NOMO-1 treated with dmso at 0.1 percent for 144 hours (cell line): ENCODE data around the gene MBP.
"Not testable (repeated sequence)": the region's sequence is repeated elsewhere in the genome, so short reads cannot be mapped to it uniquely, and the experiment has no call there.

Experiments
- DNase-seq: peaks from one replicate; lab custom pipeline; 2025; ENCODE audit not compliant: unreplicated experiment; lab: John Stamatoyannopoulos, UW

Gene MBP

DNA sequence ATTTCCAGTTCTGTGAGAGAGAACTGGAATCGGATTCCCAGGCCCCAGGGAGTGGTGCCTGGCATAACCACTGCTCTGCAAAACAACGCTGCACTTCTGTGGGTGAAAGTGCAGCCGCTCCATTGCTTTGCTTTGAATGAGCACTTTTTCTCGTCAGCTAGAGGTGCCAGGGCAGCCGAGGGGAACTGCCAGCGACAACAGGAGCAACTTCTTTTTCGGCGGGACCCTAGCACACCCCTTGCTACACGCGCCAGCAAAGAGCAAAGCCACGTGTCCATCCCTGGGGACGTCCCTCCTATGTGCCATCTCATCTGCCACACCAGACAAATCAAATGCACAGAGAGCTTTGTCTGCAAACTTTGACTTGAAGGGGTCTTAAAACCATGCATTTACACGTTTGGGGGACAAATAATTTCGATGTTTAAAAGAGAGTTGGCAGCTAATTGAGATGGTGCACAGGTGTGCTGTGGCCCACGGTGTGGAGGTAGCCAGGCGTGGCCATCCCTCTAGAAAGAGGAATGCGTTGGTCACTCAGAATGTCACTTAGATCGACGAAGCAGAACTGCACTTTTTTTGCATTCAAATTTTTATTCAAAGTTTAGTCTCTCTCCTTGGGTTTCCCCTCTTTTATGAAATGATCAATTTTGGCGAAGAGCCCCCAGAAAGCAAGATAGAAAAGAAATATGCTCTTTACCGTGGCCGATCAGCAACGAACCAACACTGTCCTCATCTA is 151.8 kb downstream of the MBP start:
- no peak for DNase-seq

GRCh38 chr18:76979906-76980305 is 152.7 kb downstream of the MBP start:
- no peak for DNase-seq

DNA sequence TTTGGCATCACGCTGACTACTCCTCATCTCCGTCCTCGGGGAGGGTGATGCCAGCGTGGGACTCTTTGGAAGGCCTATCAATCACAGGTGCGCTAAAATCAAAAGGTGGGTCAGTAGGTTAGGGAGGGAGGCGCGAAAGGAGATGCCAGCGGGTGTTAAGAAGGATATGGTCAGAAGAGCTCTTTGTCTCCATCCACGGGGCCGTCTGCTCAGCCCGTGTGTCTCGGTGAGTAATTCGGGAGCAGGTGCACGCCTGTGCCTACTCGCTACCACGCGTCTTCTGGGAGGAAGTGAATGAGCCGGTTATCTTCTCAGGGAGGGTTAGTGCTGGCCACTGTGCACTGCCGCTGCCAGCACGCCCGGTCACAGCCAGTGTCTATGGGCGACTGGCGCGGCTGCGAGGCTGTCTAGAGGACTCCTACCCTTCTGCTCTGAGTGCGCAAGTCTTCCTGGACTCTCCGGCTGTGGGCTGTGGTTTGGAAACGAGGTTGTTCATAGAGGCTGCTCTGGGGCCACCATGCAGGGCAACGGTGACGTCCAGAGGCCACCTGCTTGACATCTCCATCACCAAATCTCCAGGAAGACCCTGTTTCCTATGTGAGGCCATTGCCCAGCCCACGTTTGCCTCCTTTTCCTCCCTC is 153.4 kb downstream of the MBP start:
- DNase-seq = no peak

- DNase-seq = no peak
These were observed 154.0 kb downstream of the MBP start for GRCh38 chr18:76978616-76979015.

DNA sequence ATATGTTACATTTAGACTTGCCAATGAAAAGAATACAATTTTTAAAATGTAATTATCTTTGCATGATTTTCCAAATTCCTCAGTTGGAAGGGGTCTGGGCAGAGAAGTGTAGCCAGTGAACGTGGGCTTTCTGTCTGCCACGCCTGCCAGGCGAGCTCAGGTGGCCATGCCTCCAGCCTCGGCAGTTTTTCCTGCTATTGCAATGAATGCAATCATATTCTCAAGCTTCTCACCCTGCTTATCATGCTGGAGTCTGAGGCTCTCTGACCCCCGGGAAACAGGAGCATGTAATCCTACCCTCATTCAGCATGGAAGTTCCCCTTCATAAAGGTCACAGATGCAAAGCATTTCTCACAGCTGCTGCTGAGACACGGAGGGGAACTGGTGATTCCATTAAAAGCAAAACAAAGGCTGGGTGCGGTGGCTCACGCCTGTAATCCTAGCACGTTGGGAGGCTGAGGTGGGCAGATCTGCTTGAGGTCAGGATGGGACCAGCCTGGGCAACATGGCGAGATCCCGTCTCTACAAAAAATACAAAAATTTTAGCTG is 154.8 kb downstream of the MBP start:
- DNase-seq = no peak

DNA sequence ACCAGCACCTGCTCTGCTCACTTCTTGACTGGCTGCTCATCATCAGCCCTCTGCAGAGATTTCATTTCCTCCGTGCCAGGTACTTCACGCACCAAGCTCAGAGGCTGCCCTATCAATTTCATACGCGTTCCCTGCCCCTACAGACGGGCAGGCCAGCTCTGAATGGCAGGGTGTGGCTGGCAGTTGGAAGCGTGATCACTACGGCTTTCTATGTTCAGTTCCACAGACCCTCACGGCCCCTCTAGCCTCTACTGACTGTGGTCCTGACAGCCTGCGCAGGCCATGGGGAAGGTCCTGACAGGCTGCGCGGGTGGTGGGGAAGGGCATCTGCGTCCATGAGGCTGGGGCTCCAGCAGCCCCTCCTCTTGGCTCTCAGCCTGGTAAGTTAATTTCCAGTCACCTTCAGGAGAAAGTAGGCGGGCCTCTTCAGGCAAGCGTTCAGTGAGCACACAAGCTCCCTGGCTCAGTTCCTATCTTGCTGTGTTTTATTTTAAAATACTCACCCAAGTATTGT is 155.4 kb downstream of the MBP start:
- no peak for DNase-seq

- DNase-seq = no peak
These were observed 156.9 kb downstream of the MBP start for GRCh38 chr18:76975577-76976110.

DNA sequence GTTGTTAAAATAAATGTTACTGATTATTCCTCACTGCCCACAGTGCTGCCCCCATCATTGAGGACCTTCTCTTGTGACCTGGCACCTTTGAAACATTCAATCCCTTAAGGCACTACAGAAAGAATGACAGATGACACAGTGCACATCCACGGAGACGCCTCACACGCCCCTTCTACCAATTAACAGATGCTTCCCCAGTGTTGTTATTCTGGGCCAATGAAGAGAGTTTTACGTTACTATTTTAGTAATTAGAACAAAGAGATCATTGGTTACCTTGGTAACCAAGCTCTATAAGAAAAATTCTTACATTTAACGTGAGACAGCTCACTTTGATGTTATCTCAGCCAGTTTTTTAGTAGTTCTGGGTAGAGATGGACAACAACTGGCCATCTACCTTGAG is 158.2 kb downstream of the MBP start:
- no peak for DNase-seq

GRCh38 chr18:76973520-76974266 is 158.9 kb downstream of the MBP start:
- no peak for DNase-seq

- DNase-seq = no peak
These were observed 159.6 kb downstream of the MBP start for GRCh38 chr18:76972846-76973519.

- DNase-seq = no peak
These were observed 160.3 kb downstream of the MBP start for GRCh38 chr18:76972241-76972640.

DNA sequence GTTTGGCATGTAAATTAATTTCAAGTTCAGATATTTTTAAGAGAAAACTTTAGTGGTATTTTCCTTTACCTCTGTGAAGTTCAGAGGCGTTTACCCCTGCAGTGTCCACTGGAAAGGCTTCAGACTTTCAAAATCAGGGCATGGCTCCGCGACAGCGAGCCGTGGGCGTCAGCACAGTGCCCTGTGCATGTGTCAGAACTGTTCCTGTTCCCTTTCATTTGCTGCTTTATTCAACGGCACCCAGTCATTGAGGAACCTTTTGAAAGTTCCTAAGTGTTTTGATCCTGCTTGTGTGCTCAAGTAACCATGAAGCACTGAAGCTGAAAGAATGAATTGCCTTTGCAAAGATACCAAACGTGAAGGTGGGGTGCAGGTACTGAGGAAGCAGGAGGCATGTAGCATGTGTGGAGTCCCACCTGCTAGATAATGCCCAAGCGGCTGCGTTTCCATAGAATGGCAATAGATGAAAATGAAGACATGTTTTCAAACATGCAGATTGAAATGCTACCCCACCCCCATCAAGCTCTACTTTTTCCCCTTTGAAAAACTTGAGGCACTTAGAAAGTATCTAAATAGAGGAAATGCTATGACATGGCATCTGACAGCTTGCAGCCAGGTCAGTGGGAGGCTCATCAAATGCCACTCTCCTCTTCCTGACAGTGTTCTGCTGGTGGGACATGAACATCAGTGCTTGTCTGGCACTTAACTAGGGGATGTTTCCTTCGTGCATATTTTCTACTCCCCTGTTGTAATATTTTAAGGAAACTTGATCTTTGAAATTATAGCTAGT is 161.6 kb downstream of the MBP start:
- no peak for DNase-seq

- no peak for DNase-seq
These were observed 164.7 kb downstream of the MBP start for GRCh38 chr18:76967721-76968472.

- not testable (repeated sequence) for DNase-seq
These were observed 165.3 kb downstream of the MBP start for GRCh38 chr18:76967299-76967698.

DNA sequence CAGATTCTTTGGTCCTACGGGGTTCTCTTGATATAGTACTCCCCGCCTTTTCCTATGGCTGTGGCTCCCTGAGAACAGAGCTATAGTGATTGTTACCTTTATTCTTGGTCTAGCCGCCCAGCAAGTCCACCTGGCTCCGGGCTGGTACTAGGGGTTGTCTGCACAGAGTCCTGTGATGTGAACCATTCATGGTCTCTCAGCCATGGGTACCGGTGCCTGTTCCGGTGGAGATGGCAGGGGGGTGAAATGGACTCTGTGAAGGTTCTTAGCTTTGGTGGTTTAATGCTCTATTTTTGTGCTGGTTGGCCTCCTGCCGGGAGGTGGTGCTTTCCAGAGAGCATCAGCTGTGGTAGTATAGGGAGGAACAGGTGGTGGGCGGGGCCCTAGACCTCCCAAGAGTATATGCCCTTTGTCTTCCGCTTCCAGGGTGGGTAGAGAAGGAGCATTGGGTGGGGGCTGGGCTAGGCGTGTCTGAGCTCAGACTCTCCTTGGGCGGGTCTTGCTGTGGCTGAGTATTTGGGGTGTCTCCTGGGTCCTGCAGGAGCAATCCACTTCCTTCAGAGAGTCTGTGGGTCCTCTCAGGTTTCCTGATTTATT is 166.9 kb downstream of the MBP start:
- DNase-seq = not testable (repeated sequence)

DNA sequence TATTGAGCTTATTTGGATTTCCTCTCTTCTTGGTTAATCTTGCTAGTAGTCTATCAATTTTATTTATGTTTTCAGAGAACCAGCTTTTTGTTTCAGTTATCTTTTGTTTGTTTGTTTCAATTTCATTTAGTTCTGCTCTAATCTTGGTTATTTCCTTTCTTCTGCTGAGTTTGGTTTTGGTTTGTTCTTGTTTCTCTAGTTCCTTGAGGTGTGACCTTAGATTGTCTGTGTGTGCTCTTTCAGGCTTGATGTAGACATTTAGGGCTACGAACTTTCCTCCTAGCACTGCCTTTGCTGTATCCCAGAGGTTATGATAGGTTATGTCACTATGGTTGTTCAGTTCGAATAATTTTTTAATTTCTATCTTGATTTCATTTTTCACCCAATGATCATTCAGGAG is 168.6 kb downstream of the MBP start:
- DNase-seq = no peak

DNA sequence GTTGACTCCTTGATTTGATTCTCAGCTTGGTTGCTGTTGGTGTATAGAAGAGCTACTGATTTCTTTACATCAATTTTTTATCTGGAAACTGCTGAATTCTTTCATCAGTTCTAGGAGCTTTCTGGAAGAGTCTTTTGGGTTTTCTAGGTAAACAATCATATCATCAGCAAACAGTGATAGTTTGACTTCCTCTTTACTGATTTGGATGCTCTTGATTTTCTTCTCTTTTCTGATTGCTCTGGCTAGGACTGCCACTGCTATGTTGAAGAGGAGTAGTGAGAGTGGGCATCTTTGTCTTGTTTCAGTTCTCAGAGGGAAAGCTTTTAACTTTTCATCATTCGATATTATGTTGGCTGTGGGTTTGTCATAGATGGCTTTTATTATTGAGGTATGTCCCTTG is 169.7 kb downstream of the MBP start:
- DNase-seq = no peak

- DNase-seq = no peak
These were observed 172.0 kb downstream of the MBP start for GRCh38 chr18:76960528-76961035.

GRCh38 chr18:76959605-76960004 is 173.0 kb downstream of the MBP start:
- DNase-seq = no peak
